ENCODE measurements around the gene PRKAR2B. TPM values are rescaled to one million over a fixed set of nuclear protein-coding genes. Genes with fewer than 3 reads are reported as not detected.
"Not testable (repeated sequence)": the region's sequence is repeated elsewhere in the genome, so short reads cannot be mapped to it uniquely, and the experiment has no call there.

The PRKAR2B gene
- total and polyA plus RNA-seq, 10 donors = 8.3 to 74.4 (median 38.9) TPM

DNA sequence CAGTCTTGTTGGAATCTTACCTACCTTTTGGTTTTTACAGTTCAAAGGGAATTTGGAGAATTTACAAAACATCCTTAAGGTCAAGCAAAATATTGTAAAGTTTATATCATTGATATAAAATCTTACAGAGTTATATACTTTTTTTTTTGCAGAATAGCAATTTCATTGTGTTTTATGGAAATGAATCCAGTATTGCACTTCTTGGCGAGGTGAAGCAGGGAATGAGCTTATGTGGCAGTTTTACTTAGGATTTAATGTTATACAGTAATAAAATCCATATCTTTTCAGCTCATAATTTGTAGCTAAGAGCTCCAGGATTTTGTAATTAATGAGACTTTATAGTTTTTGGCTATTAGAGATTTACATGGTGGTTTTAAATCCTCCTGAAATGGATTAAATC, 5.0 kb downstream of the PRKAR2B start:
- no peak overlapping the region for H3K27ac ChIP-seq
- H3K36me3 ChIP-seq = no peaks in the 10 kb centered on the region
- no peak for DNase-seq
- H3K4me1 ChIP-seq = peaks cover 0 to 23% (median 18%) of the 10 kb centered on the region in 6 donors
- peaks cover 0 to 22% (median 0%) of the 10 kb centered on the region in 7 donors for H3K27me3 ChIP-seq (replicated peaks in 1 of 7)
- no peak overlapping the region for H3K4me3 ChIP-seq
- WGBS, 5 donors = 84 to 95% (median 88%) methylated on average over 1 of the region's 1 CpG
- no peaks in the 10 kb centered on the region for H3K9me3 ChIP-seq
- intact Hi-C loops (cut with DNase I; ENCODE audit: low total_unique reads) = no loop called here
- TF ChIP-seq, protein P1, sequence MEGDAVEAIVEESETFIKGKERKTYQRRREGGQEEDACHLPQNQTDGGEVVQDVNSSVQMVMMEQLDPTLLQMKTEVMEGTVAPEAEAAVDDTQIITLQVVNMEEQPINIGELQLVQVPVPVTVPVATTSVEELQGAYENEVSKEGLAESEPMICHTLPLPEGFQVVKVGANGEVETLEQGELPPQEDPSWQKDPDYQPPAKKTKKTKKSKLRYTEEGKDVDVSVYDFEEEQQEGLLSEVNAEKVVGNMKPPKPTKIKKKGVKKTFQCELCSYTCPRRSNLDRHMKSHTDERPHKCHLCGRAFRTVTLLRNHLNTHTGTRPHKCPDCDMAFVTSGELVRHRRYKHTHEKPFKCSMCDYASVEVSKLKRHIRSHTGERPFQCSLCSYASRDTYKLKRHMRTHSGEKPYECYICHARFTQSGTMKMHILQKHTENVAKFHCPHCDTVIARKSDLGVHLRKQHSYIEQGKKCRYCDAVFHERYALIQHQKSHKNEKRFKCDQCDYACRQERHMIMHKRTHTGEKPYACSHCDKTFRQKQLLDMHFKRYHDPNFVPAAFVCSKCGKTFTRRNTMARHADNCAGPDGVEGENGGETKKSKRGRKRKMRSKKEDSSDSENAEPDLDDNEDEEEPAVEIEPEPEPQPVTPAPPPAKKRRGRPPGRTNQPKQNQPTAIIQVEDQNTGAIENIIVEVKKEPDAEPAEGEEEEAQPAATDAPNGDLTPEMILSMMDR (IDR thresholded peaks at IDR 0.05 in 8 of 11, conservative IDR thresholded peaks at IDR 0.05 in 3 of 11) = no peak

DNA sequence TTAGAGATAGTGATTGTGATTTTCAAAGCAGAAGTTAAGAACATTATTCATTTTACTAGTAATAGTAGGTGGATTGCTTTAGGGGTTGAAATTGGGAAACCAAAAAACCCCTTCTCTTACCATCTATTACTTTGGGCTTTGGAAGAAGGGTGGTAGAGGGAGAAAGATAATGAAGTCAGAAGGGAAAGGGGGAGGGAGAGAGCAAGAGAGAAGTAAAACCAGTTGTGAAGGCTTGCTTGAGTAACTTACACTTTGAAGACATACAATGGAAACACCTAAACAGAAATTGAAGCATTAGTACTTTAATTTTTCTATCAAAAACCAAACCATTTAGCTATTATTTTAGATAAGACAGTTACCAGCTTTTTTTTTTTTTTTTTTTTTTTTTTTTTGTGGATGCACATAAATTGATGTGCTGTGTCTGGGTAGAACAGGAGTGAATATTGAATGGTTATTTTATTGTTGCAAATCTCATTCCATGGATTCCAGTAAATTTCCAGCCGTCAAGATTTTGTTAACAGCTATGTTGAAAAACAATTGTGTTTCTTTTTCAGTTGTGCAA, 5.5 kb downstream of the PRKAR2B start:
- Histone ChIP-seq H3K27ac (no peak overlapping the region), H3K27me3 (replicated peaks in 1 of 7) (peaks cover 0 to 18% (median 0%) of the 10 kb centered on the region in 7 donors), H3K9me3 (no peaks in the 10 kb centered on the region), H3K4me3 (no peak overlapping the region), H3K4me1 (peaks cover 0 to 20% (median 14%) of the 10 kb centered on the region in 6 donors), H3K36me3 (no peaks in the 10 kb centered on the region)
- 87 to 95% (median 89%) methylated on average over 1 of the region's 1 CpG for WGBS, 5 donors
- TF ChIP-seq POLR2AphosphoS5 (IDR thresholded peaks at IDR 0.05) = no peak
- intact Hi-C loops (cut with DNase I; ENCODE audit: low total_unique reads) = no loop called here
- no peak for DNase-seq

DNA sequence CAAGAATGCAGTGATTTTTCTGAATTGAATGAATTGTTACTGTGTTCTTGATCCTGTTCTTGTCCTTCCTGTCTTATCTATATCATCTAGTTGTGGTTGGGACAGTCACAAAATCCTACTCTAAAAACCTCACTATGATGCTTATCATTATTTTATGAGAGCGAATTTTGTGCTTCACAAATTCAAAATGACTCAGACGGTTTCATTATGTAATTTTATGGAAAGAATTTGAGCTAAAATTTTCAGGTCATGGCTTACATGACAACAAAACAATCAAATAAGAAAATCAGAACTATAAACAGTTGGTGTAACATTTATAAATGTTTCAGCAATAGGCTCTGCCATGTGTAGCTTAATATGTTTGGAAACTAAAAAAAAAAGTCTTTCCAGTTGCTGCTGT, 6.9 kb downstream of the PRKAR2B start:
- WGBS, 5 donors = 53 to 79% (median 63%) methylated on average over 2 of the region's 2 CpGs
- TF ChIP-seq, protein P1 (IDR thresholded peaks at IDR 0.05 in 8 of 11, conservative IDR thresholded peaks at IDR 0.05 in 3 of 11) = no peak
- TF ChIP-seq POLR2A (IDR thresholded peaks at IDR 0.05) (no peak), POLR2AphosphoS5 (IDR thresholded peaks at IDR 0.05) (no peak)
- no peak for DNase-seq
- H3K27ac ChIP-seq = no peak overlapping the region
- intact Hi-C loops (cut with DNase I; ENCODE audit: low total_unique reads) = no loop called here
- peaks cover 0 to 7% (median 1%) of the 10 kb centered on the region in 6 donors for H3K4me1 ChIP-seq
- H3K4me3 ChIP-seq = no peak overlapping the region
- no peaks in the 10 kb centered on the region for H3K9me3 ChIP-seq
- H3K36me3 ChIP-seq = no peaks in the 10 kb centered on the region
- H3K27me3 ChIP-seq (replicated peaks in 1 of 7) = peaks cover 0 to 5% (median 0%) of the 10 kb centered on the region in 7 donors

DNA sequence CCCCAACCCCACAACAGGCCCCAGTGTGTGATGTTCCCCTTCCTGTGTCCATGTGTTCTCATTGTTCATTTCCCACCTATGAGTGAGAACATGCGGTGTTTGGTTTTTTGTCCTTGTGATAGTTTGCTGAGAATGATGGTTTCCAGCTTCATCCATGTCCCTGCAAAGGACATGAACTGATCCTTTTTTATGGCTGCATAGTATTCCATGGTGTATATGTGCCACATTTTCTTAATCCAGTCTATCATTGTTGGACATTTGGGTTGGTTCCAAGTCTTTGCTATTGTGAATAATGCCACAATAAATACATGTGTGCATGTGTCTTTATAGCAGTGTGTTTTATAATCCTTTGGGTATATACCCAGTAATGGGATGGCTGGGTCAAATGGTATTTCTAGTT, 10.5 kb downstream of the PRKAR2B start:
- H3K27me3 ChIP-seq (replicated peaks in 1 of 7); H3K27ac ChIP-seq; H3K4me1 ChIP-seq; intact Hi-C loops (cut with DNase I; ENCODE audit: low total_unique reads); H3K36me3 ChIP-seq; H3K4me3 ChIP-seq; H3K9me3 ChIP-seq; DNase-seq: not testable (repeated sequence)
- 70 to 100% (median 100%) methylated on average over 1 of the region's 1 CpG for WGBS, 5 donors

DNA sequence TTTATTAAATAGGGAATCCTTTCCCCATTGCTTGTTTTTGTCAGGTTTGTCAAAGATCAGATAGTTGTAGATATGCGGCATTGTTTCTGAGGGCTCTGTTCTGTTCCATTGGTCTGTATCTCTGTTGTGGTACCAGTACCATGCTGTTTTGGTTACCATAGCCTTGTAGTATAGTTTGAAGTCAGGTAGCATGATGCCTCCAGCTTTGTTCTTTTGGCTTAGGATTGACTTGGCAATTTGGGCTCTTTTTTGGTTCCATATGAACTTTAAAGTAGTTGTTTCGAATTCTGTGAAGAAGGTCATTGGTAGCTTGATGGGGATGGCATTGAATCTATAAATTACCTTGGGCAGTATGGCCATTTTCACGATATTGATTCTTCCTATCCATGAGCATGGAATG, 11.6 kb downstream of the PRKAR2B start:
- DNase-seq; H3K27ac ChIP-seq; H3K4me3 ChIP-seq; H3K36me3 ChIP-seq; H3K4me1 ChIP-seq; H3K9me3 ChIP-seq; intact Hi-C loops (cut with DNase I; ENCODE audit: low total_unique reads); H3K27me3 ChIP-seq (replicated peaks in 1 of 7): not testable (repeated sequence)
- WGBS, 5 donors = 86 to 97% (median 92%) methylated on average over 2 to 3 of the region's 3 CpGs

Measured in spleen (tissue), 11 donors.